Measurements from ENCODE around the gene ITIH5. TPM values are rescaled to one million over a fixed set of nuclear protein-coding genes. Genes with fewer than 3 reads are reported as not detected.
"Not testable (repeated sequence)": the region's sequence is repeated elsewhere in the genome, so short reads cannot be mapped to it uniquely, and the experiment has no call there.

ITIH5 gene
- total RNA-seq, 1 experiment from 2014 or later: not detected

GRCh38 chr10:7657552-7657951 is 9.2 kb downstream of the ITIH5 start:
- Histone ChIP-seq H3K4me3 (no peak overlapping the region), H3K9me3 (no peaks in the 10 kb centered on the region), H3K36me3 (no peaks in the 10 kb centered on the region), H3K27me3 (peaks cover 4% of the 10 kb centered on the region; the same call in 1 of the 2 replicates)
- DNase-seq: no peak

DNA sequence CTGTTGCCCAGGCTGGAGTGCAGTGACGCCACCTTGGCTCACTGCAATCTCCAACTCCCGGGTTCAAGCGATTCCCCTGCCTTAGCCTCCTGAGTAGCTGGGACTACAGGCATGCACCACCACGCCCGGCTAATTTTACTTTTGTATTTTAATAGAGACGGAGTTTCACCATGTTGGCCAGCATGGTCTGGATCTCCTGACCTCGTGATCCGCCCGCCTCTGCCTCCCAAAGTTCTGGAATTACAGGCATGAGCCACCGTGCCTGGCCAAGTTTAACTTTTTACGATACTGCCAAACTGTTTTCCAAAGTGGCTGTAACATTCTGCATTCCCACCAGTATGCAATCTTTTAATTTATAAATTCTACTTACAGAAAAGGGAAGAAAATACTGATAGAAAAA is 9.7 kb downstream of the ITIH5 start:
- not testable (repeated sequence) for DNase-seq, H3K27me3 ChIP-seq, H3K36me3 ChIP-seq, H3K9me3 ChIP-seq, H3K4me3 ChIP-seq

DNA sequence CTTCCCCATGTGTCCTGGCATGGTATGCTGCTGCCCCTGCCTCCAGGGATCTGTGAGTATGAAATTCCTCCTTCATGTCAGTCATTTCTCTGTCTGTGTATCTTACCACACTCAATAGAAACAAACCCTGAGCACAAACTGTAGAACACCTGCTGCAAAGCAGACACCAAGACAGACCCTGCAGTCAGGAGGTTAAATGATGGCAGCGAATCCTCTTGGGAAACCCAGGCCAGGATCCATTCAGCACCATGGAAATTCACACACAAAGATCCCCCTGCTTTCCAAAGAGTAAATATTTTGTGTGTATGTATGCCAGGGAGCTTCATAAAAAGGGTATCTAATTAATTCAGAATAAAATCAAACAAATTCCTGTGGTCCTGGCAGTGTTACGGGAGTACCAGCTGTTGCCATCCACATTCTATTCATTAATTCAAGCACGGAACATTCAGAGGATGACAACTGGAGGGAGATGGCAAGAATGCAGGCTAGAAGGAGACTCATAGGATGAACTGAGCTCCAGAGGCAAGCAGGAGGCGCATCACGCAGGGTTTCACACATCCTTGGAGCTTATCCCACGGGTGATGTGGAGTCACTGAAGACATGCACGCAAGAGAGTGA is 14.8 kb downstream of the ITIH5 start:
- Histone ChIP-seq H3K36me3 (no peaks in the 10 kb centered on the region), H3K9me3 (no peaks in the 10 kb centered on the region), H3K4me3 (no peak overlapping the region), H3K27me3 (peaks cover 2% of the 10 kb centered on the region; the same call in 1 of the 2 replicates)
- DNase-seq: no peak

DNA sequence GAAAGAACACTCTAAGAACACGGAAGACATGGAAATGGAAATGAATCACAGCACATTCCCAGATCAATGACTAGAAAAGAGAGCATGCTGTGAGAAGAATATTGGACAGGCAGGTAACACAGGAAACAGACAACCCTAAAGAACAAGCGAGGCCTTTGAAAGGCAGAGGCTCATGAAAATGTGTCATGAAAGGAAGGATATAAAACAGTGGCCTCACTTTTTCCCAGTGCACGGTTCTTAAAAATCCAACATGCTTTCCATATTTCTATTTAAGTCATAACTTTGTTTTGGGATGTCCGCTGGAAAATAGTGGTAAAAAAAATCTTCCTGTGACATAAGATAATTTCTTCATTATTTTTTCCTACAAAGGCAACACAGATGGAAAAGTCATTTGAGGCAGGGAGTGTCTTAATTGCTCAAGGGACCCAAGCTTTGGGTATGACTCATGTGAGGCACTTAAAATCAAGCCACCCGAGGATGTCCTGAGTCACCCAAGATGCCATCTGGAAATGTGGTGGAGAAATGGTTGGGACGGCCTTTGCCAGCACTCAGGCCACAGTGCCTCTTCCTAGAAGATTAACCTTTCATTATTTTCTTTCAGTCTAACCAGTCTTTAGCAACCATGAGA is 17.0 kb downstream of the ITIH5 start:
- Histone ChIP-seq H3K27me3 (peaks cover 2% of the 10 kb centered on the region; the same call in 1 of the 2 replicates), H3K4me3 (no peak overlapping the region), H3K9me3 (no peaks in the 10 kb centered on the region), H3K36me3 (no peaks in the 10 kb centered on the region)
- DNase-seq: no peak

DNA sequence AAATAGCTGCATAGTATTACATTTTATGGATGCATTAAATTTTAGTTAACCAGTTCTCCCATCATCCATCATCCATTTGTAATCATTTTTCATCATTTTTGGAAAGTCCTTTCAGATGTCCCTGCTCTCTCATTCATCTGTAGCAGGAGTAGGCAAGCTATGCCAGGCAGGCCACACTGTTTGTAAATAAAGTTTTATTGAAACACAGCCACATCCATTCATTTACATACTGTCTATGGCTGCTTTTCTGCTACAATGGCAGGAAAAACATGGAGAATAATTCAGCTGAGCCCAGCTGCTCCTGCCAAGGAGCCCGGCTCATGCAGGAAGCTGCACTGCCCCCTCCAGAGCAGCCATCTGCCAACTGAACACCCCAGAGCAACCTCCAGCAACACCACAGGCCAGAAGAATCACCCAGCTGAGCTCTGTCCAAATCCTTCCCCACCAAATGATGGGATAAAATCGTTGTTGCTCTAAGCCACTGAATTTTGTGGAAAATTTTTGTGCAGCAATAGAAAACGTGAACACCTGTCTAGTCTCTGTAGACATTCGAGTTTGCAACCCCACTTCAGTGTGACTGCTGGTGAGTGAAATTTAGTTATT is 19.6 kb downstream of the ITIH5 start:
- no peaks in the 10 kb centered on the region; the same call in 1 of the 2 replicates for H3K27me3 ChIP-seq
- no peaks in the 10 kb centered on the region for H3K9me3 ChIP-seq
- DNase-seq: no peak
- no peak overlapping the region for H3K4me3 ChIP-seq
- no peaks in the 10 kb centered on the region for H3K36me3 ChIP-seq

DNA sequence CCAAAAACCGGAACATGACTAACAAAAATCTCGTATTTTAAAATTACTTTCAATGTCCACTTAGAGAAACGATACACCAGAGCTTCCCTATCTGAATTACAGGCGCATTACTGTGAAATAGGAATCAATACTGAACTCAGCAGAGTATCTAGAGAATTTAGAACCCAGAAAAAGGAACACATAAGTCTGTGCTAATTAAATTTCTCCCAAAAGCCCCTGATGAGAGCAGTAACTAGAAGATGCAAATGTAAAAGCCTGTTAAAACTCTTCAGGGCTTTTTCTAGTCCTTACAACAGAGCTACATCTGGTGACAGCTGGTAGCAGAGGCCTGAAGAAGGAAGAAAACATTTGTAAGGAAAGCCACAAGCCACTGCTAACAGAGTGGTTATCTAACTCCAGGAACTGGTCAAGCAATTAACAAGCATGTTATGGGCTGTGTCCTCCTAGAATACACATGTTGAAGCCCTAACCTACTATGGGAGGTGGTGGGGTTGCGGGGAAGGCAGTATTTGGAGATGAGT is 24.2 kb downstream of the ITIH5 start:
- Histone ChIP-seq H3K27me3 (no peaks in the 10 kb centered on the region; the same call in 1 of the 2 replicates), H3K4me3 (no peak overlapping the region), H3K9me3 (no peaks in the 10 kb centered on the region), H3K36me3 (no peaks in the 10 kb centered on the region)
- no peak for DNase-seq

GRCh38 chr10:7635408-7636125 is 31.2 kb downstream of the ITIH5 start:
- H3K4me3 ChIP-seq: no peak overlapping the region
- H3K27me3 ChIP-seq: no peaks in the 10 kb centered on the region; the same call in none of the 2 replicates
- H3K36me3 ChIP-seq: no peaks in the 10 kb centered on the region
- no peaks in the 10 kb centered on the region for H3K9me3 ChIP-seq
- DNase-seq: no peak

DNA sequence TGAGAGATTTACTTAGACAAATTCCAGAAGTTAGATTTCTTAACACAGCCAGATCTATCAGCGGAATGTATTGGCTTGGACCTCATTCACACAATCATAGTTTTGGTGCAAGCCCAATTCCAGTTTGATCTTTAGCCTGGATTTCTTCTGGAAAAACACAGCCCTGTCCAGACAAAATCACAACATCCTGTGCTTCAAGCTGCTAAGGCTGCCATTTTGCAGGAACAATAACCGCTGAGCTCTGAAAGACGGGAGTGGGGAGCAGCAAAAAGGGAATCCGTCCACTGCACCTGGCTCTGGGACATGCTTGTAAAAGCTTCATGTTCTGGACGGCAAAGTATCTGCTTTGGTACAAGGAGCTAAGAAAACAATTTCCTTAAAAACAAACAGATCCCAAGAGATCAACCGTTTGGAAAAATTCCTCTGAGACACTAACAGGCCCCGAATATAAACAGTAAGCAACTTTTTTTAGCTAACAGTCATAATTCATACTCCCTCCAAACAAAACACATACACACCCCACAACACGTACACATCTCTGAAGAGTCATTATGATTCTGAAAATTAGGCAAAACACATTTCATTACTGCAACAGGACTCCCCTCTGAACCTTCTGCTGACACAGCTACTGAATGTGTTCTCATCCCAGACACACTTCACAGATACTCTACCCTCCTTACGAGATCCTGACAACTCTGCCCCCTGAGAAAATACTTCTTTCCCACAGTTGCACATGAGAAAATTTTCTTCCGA is 32.4 kb downstream of the ITIH5 start:
- no peak for DNase-seq
- Histone ChIP-seq H3K9me3 (no peaks in the 10 kb centered on the region; the same call in 1 of the 2 replicates), H3K36me3 (no peaks in the 10 kb centered on the region), H3K27me3 (peaks cover 6% of the 10 kb centered on the region), H3K4me3 (no peak overlapping the region)

DNA sequence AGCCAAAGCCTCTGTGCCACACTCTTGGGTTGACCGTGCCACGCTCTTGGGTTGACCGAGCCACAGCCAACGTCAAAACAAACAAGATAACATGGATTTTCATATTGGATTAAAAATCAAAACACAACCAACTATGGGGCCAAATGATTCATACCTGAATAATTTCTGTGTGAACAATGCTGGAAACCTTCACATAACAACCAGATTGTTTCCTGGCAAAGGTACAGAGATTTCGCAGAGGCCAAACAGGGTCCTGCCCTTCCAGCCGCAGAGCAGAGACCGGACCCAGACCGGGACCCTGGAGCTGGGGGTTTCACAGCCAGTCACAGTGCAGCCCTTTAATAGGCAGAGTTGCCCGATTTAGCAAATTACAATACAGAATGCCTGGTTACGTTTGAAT is 40.5 kb downstream of the ITIH5 start:
- H3K27me3 ChIP-seq: peaks cover 6% of the 10 kb centered on the region; the same call in 1 of the 2 replicates
- H3K36me3 ChIP-seq: no peaks in the 10 kb centered on the region
- no peaks in the 10 kb centered on the region; the same call in 1 of the 2 replicates for H3K9me3 ChIP-seq
- DNase-seq: peak; percentile 40
- H3K4me3 ChIP-seq: no peak overlapping the region

- Histone ChIP-seq H3K36me3 (no peaks in the 10 kb centered on the region), H3K4me3 (no peak overlapping the region), H3K27me3 (peaks cover 6% of the 10 kb centered on the region; the same call in 1 of the 2 replicates), H3K9me3 (no peaks in the 10 kb centered on the region; the same call in 1 of the 2 replicates)
- no peak for DNase-seq
These were observed 40.9 kb downstream of the ITIH5 start for GRCh38 chr10:7625836-7626235.

DNA sequence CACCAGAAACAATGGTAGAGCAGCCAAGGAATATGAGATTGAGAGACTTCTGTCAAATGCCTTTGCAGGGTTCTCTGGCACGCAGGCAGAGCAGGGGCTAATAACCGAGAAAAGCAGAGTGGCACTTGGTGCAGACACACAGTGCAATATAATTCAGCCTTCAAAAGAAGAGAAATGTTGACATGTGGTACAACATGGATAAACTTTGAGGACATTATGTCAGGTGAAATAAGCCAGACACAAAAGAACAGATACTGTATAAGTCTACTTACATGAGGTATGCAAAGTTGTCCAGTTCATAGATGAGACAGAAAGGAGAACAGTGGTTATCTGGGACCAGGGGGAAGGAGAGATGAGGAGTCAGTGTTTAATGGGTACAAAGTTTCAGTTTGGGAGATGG is 41.8 kb downstream of the ITIH5 start:
- peaks cover 1% of the 10 kb centered on the region; the same call in 1 of the 2 replicates for H3K27me3 ChIP-seq
- no peak overlapping the region for H3K4me3 ChIP-seq
- H3K36me3 ChIP-seq: no peaks in the 10 kb centered on the region
- no peaks in the 10 kb centered on the region; the same call in 1 of the 2 replicates for H3K9me3 ChIP-seq
- no peak for DNase-seq

DNA sequence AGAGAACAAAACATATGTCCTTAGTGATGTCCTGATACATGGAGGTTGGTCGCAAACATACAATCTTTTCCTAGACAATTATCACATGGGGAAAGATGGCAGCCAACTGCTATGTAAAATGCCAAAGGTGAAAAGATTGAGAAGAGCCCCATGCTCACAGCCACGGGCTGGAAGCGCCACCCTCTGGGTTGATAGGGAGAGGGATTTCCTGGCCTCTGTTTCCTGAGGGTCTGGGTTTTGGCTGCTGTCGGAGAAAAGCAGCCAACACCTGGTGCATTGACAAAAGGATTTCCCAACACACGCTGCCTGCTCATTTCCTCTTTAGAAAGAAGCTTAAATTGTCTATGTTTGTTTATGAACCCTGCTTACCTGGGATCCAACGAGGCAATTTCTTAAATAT is 43.8 kb downstream of the ITIH5 start:
- Histone ChIP-seq H3K4me3 (no peak overlapping the region), H3K9me3 (no peaks in the 10 kb centered on the region), H3K27me3 (no peaks in the 10 kb centered on the region), H3K36me3 (no peaks in the 10 kb centered on the region)
- no peak for DNase-seq

DNA sequence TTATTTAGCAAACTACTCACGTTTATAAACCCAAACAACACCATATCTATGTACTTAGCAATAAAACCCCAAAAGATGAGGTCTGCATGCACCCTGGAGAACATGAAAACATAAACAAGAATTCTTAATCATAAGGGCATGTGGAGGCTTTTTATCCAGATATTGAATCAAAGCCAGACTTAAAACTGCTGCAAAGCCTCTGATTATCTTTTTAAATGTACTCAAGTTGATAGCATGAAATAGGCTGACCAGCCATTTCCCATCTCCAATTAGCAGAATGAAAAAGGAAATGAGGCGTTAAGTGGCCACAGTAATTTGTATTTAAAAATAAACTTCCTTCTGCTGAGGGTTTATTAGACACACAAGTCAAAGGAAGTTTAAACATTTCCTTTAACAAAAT is 48.3 kb downstream of the ITIH5 start:
- no peak for DNase-seq
- no peaks in the 10 kb centered on the region for H3K36me3 ChIP-seq
- no peak overlapping the region for H3K4me3 ChIP-seq
- no peaks in the 10 kb centered on the region for H3K9me3 ChIP-seq
- H3K27me3 ChIP-seq: 0 out of 2 replicates have a peak, but pooled peaks cover 2% of the 10 kb centered on the region

- Histone ChIP-seq H3K9me3 (no peaks in the 10 kb centered on the region), H3K36me3 (no peaks in the 10 kb centered on the region), H3K4me3 (no peak overlapping the region), H3K27me3 (no peaks in the 10 kb centered on the region)
- DNase-seq: no peak
These were observed 54.9 kb downstream of the ITIH5 start for GRCh38 chr10:7611909-7612308.

DNA sequence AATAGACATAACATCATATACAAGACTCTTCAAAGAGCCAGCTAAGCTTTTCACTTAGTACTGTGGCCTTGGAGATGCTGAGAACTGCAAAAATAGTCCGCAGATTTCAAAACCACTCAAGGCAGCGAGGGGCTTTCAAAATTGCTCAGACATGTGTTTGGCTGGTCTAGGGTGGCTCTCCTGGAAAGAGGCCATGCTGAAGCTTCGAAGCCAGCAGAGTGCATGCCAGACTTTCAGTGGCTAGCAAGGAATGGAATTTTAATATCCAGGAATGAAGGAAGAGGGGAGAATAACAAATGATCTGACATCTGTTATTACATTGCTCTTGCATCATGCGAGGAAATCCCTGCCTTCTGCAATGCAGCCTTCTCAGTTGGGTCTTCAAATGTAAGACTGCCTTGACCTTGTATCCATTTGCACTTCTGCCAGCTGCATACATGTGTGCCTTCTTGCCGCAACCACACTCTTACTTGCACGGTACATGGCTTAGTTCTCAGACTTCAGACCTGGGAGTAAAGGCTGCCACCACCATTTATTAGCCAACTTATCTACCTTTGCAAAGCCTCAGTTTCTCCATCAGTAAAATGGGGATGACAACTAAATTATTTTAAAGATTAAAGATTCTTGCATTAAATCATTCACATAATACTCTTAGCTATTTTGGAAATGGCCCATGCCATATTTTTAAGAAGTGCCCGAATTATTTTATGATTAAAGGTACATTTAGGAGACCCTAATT is 55.9 kb downstream of the ITIH5 start:
- no peaks in the 10 kb centered on the region for H3K9me3 ChIP-seq
- no peak overlapping the region for H3K4me3 ChIP-seq
- no peaks in the 10 kb centered on the region for H3K36me3 ChIP-seq
- peak; percentile 70 for DNase-seq
- H3K27me3 ChIP-seq: no peaks in the 10 kb centered on the region

- no peak for DNase-seq
- H3K4me3 ChIP-seq: no peak overlapping the region
- no peaks in the 10 kb centered on the region for H3K36me3 ChIP-seq
- no peaks in the 10 kb centered on the region for H3K27me3 ChIP-seq
- no peaks in the 10 kb centered on the region for H3K9me3 ChIP-seq
These were observed 56.7 kb downstream of the ITIH5 start for GRCh38 chr10:7610026-7610425.
